ENCODE data around the gene DTD1.

Gene DTD1

DNA sequence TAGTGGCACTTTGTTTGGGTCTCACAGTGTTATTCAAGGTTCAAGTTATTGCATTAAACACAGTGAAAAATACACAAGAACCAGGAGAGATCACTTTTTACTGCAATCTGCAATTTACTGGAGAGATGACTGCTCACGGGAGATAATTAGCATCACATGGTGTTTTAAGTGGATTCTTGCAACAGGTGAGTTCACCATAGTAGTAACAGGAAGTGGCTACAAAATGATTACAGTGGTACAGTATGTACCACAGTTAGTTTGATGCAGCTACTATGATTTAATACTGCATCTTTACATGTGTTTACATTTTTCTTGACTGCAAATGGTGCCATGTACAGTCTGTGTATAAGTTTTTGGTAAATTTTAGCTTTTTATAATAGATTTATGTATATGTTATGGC, 129.2 kb downstream of the DTD1 start:
- no peaks in the 10 kb centered on the region for H3K9me3 Mint-ChIP-seq
- H3K4me3 Mint-ChIP-seq = no peak overlapping the region
- H3K4me1 Mint-ChIP-seq (ENCODE audit: low read depth) = no peaks in the 10 kb centered on the region
- no peak overlapping the region for H3K27ac Mint-ChIP-seq
- intact Hi-C loops (cut with micrococcal nuclease) = no loop called here
- no peaks in the 10 kb centered on the region for H3K27me3 Mint-ChIP-seq
- peaks cover 5% of the 10 kb centered on the region for H3K36me3 Mint-ChIP-seq (ENCODE audit: low read depth)

GRCh38 chr20:18718129-18718528, 130.3 kb downstream of the DTD1 start:
- no peak overlapping the region for H3K4me3 Mint-ChIP-seq
- no peaks in the 10 kb centered on the region for H3K27me3 Mint-ChIP-seq
- H3K36me3 Mint-ChIP-seq (ENCODE audit: low read depth) = peaks cover 5% of the 10 kb centered on the region
- H3K4me1 Mint-ChIP-seq (ENCODE audit: low read depth) = no peaks in the 10 kb centered on the region
- H3K9me3 Mint-ChIP-seq = no peaks in the 10 kb centered on the region
- intact Hi-C loops (cut with micrococcal nuclease) = no loop called here
- H3K27ac Mint-ChIP-seq = no peak overlapping the region

GRCh38 chr20:18719426-18719825, 131.6 kb downstream of the DTD1 start:
- Mint-ChIP-seq H3K4me1 (ENCODE audit: low read depth) (no peaks in the 10 kb centered on the region), H3K27ac (no peak overlapping the region), H3K27me3 (no peaks in the 10 kb centered on the region), H3K36me3 (ENCODE audit: low read depth) (no peaks in the 10 kb centered on the region), H3K4me3 (no peak overlapping the region), H3K9me3 (no peaks in the 10 kb centered on the region)
- intact Hi-C loops (cut with micrococcal nuclease) = no loop called here

DNA sequence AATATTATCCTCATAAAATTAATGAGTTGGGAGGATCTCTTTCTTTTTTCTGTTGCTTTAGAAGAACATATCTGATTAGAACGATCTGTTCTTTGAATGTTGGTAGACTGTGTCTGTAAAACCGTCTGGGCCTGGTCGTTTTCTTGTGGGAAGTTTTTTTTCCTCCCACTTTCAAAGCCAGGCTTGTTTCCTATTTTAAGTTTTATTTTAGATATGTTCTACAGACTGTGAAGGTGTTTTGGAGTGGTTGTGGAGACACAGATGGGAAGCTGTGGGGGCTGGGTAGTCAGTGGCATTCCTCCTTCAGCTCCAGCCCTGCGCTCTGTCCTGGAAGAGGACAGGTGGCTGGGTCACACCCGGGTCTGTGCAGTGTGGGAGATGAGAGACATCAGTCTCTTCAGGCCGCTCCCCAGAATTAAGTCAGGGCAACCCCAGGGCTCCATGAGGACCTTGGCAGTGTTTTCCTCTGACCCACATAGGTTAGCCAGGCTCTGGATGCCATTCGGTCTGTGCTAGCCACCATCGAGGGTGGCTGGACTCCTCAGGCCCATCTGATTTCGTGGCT, 133.8 kb downstream of the DTD1 start:
- Mint-ChIP-seq H3K27ac (no peak overlapping the region), H3K27me3 (no peaks in the 10 kb centered on the region), H3K36me3 (ENCODE audit: low read depth) (no peaks in the 10 kb centered on the region), H3K9me3 (no peaks in the 10 kb centered on the region), H3K4me1 (ENCODE audit: low read depth) (no peaks in the 10 kb centered on the region), H3K4me3 (no peak overlapping the region)
- intact Hi-C loops (cut with micrococcal nuclease) = no loop called here

GRCh38 chr20:18722371-18722770, 134.5 kb downstream of the DTD1 start:
- intact Hi-C loops (cut with micrococcal nuclease) = no loop called here
- Mint-ChIP-seq H3K4me1 (ENCODE audit: low read depth) (no peaks in the 10 kb centered on the region), H3K27me3 (no peaks in the 10 kb centered on the region), H3K36me3 (ENCODE audit: low read depth) (no peaks in the 10 kb centered on the region), H3K27ac (no peak overlapping the region), H3K4me3 (no peak overlapping the region), H3K9me3 (no peaks in the 10 kb centered on the region)

DNA sequence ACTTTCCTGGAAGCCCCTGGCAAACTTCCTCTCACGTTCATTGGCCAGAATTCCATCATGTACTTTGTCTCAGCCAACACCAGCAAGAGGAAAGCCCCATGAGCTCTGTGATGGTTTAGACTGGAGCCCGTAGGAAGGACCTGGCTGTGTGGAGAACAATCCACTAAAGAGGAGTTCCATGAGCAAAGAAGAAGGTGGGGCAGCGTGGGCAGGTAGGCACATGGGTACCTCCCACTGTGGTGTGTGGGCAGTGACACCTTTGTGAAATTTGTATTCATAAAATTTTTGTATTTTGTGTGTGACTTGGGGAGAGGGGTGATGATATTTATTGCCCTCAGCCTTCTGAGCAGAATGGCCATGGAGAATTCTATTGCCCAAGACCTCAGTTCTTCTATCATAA, 136.2 kb downstream of the DTD1 start:
- no peak overlapping the region for H3K27ac Mint-ChIP-seq
- H3K36me3 Mint-ChIP-seq (ENCODE audit: low read depth) = no peaks in the 10 kb centered on the region
- no peaks in the 10 kb centered on the region for H3K4me1 Mint-ChIP-seq (ENCODE audit: low read depth)
- no peak overlapping the region for H3K4me3 Mint-ChIP-seq
- H3K9me3 Mint-ChIP-seq = no peaks in the 10 kb centered on the region
- no peaks in the 10 kb centered on the region for H3K27me3 Mint-ChIP-seq
- intact Hi-C loops (cut with micrococcal nuclease) = no loop called here

DNA sequence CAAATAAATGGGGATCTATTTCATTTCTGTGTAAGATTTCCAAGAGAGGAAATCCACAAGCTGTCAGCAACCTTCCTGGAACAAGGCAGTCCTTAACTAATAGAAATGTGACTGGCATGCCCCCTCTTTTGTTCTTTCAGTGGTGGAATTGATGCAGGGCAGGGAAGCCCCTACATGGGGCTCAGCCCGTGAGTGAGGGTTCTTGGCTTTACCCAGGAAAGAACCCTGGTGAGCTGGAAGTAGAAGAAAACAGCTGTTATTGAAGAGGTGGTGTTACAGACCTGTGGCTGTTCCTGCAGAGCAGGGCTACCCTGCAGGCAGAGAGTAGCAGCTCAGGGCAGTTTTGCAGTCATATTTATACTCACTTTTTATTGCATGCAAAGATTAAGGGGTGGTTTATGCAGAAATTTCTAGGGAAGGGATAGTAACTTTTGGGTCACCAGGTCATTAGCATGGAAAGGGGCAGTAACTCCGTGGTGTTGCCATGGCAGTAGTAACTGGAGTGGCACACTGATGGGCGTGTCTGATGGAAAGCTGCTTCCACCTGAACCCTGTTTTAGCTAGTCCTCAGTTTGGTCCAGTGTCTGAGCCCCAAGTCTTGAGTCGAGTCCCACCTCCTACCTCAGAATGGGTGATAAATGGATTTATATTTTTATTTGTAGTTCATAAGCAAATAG, 137.1 kb downstream of the DTD1 start:
- intact Hi-C loops (cut with micrococcal nuclease) = no loop called here
- Mint-ChIP-seq H3K36me3 (ENCODE audit: low read depth) (no peaks in the 10 kb centered on the region), H3K4me1 (ENCODE audit: low read depth) (no peaks in the 10 kb centered on the region), H3K4me3 (no peak overlapping the region), H3K27me3 (no peaks in the 10 kb centered on the region), H3K9me3 (no peaks in the 10 kb centered on the region), H3K27ac (no peak overlapping the region)

DNA sequence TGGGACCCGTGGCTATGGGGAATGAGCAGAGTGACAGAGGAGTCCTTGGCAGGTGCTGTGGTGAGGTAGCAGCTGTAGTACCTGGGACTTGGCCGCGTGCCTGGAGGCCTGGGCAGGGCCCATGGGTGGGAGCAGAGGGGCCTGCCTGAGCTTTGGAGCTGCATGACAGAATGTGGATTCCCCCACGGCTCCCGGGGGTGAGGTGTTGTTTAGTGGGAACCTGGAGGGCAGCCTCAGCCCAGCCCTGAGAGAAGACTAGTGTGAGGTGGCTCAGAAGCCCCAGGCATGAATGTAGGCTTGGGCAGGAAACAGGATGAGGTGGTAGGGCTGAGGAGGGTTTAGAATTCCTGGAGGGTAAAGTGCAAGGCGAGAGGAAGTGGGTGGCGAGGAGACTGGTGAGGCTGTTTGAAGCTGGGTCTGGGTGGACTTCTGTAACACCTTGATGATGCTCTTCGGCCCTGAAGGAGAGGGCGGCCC, 139.2 kb downstream of the DTD1 start:
- no peaks in the 10 kb centered on the region for H3K9me3 Mint-ChIP-seq
- H3K4me1 Mint-ChIP-seq (ENCODE audit: low read depth) = no peaks in the 10 kb centered on the region
- no peaks in the 10 kb centered on the region for H3K27me3 Mint-ChIP-seq
- intact Hi-C loops (cut with micrococcal nuclease) = no loop called here
- no peak overlapping the region for H3K4me3 Mint-ChIP-seq
- no peaks in the 10 kb centered on the region for H3K36me3 Mint-ChIP-seq (ENCODE audit: low read depth)
- no peak overlapping the region for H3K27ac Mint-ChIP-seq

DNA sequence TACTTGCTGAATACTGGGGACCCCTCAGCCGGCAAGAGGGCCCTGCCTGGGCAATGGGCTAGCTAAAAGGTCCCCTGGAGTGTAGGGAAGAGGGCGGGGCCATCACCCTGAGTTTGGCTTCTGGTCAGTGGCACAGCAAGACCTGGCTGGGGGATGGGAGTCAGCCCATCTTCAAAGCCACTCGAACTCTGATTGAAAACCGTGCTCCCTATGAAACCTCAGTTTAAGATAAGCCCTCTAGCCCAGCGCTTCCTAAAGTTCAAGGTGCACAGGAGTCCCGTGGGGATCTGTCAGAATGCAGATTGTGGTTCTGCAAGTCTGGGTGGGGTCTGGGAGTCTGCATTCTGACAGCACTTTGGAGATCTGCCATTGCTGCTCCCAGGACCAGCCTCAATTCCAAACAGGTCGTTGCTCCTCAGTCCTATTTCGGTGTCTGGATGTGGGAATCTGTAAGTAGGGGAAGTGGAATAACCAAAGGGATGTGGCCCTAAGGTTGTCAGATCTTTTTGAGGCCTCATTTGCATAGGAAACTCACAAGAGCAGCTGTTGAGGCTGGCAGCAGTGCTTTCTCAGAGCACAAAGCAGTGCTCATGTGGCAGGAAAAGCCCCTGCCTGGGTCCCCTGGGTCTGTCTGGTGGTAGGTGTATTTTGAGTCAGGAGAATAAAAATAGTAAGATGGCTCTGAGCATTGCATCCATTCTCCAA, 140.5 kb downstream of the DTD1 start:
- H3K4me3 Mint-ChIP-seq = no peak overlapping the region
- intact Hi-C loops (cut with micrococcal nuclease) = no loop called here

DNA sequence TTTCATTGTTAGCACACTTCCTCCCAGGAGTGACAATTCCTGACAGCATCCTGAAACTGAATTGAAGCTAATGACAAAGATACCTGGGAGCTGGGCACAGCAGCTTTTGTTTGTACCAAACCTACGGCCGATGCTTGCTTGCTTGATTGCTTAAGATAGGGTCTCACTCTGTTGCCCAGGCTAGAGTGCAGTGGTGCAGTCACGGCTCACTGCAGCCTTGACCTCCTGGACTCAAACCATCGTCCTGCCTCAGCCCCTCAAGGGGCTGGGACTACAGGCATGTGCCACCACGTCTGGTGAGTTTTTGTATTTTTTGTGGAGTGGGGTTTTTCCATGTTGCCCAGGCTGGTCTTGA, 141.0 kb downstream of the DTD1 start:
- intact Hi-C loops (cut with micrococcal nuclease) = no loop called here
- Mint-ChIP-seq H3K4me1 (ENCODE audit: low read depth) (no peaks in the 10 kb centered on the region), H3K36me3 (ENCODE audit: low read depth) (no peaks in the 10 kb centered on the region), H3K27ac (no peak overlapping the region), H3K27me3 (no peaks in the 10 kb centered on the region), H3K4me3 (no peak overlapping the region), H3K9me3 (no peaks in the 10 kb centered on the region)

More for the DNA sequence above, 140.5 kb downstream of the DTD1 start:
- Mint-ChIP-seq H3K27ac (no peak overlapping the region), H3K27me3 (no peaks in the 10 kb centered on the region), H3K9me3 (no peaks in the 10 kb centered on the region), H3K4me1 (ENCODE audit: low read depth) (no peaks in the 10 kb centered on the region), H3K36me3 (ENCODE audit: low read depth) (no peaks in the 10 kb centered on the region)

DNA sequence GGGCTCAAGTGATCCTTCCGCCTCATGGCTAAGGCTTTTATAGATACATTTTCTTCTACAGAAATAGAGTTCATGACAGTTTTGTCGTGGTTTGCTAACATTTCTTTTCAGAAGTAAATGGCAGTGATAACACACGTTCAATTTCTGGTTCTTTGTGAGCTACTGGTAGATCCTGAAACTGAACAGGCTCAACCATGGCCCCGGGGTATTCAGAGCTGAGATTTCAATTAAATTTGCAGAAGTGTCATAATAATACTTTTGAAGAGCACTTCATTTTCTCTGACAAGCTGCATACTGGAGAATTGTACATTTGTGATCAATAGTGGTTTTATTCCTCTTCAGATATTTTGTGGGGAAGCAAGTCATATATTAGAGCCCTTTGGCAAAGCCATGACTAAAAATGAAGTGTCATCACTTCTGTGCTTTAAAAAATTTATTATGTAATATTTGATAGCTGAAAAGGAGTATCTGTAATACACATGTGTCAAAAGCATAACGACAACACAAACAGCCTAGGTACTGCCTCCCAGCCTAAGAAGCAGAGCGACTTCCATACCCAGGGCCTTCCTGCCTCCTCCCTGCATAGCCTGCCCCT, 141.5 kb downstream of the DTD1 start:
- Mint-ChIP-seq H3K27me3 (no peaks in the 10 kb centered on the region), H3K4me1 (ENCODE audit: low read depth) (no peaks in the 10 kb centered on the region), H3K9me3 (no peaks in the 10 kb centered on the region), H3K27ac (no peak overlapping the region), H3K4me3 (no peak overlapping the region), H3K36me3 (ENCODE audit: low read depth) (no peaks in the 10 kb centered on the region)
- intact Hi-C loops (cut with micrococcal nuclease) = no loop called here

- no peaks in the 10 kb centered on the region for H3K36me3 Mint-ChIP-seq (ENCODE audit: low read depth)
- H3K4me3 Mint-ChIP-seq = no peak overlapping the region
- H3K27ac Mint-ChIP-seq = no peak overlapping the region
- intact Hi-C loops (cut with micrococcal nuclease) = no loop called here
- no peaks in the 10 kb centered on the region for H3K9me3 Mint-ChIP-seq
- H3K27me3 Mint-ChIP-seq = no peaks in the 10 kb centered on the region
- no peaks in the 10 kb centered on the region for H3K4me1 Mint-ChIP-seq (ENCODE audit: low read depth)
Measured at GRCh38 chr20:18731940-18732339, 144.1 kb downstream of the DTD1 start.

DNA sequence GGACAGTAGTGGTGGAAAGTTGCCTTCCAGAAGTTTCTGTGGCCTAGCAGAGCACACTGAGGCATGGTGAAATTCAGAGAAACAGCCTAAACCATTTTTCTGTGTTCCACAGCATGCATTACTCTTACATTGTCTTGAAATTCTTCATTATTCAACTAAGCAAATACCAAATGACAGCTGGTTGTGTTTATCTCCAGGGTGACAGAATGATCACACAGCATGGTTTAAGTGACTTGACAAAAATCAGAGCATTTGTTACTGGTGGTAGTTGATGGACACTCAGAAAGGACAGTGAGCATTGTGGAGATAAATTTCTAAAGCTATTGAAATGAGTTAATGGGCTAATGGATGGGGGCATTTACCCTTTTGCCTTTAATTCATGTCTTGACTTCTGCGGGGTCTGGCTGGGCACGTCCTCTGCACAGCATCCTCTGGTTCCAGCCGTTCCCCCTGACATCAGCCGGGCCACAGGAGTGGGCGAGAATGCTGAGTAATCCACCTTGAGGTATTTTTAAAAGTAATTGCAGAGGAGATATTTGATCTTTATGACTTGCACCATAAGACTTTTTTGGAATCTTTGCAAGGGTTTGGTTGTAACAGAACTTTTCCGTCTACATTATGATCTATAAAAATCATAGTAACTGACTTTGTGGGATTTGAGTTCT, 146.8 kb downstream of the DTD1 start:
- Mint-ChIP-seq H3K4me1 (ENCODE audit: low read depth) (peaks cover 12% of the 10 kb centered on the region), H3K36me3 (ENCODE audit: low read depth) (no peaks in the 10 kb centered on the region), H3K9me3 (peaks cover 11% of the 10 kb centered on the region), H3K27ac (no peak overlapping the region), H3K27me3 (no peaks in the 10 kb centered on the region), H3K4me3 (no peak overlapping the region)
- intact Hi-C loops (cut with micrococcal nuclease) = no loop called here

GRCh38 chr20:18737140-18737539, 149.3 kb downstream of the DTD1 start:
- no peak overlapping the region for H3K27ac Mint-ChIP-seq

More at GRCh38 chr20:18737140-18737539, 149.3 kb downstream of the DTD1 start:
- Mint-ChIP-seq H3K4me3 (no peak overlapping the region), H3K9me3 (peaks cover 11% of the 10 kb centered on the region), H3K4me1 (ENCODE audit: low read depth) (peaks cover 12% of the 10 kb centered on the region), H3K27me3 (no peaks in the 10 kb centered on the region), H3K36me3 (ENCODE audit: low read depth) (no peaks in the 10 kb centered on the region)
- intact Hi-C loops (cut with micrococcal nuclease) = no loop called here

Measured in dendritic cell treated with granulocyte-macrophage colony-stimulating factor and Interleukin-4, amounts not matched to agents 40 ng/mL and 50 ng/mL, for 4 days (primary cell).